HG03045 (cell line): ENCODE results near the gene DLK2.
"Not testable (repeated sequence)": the region's sequence is repeated elsewhere in the genome, so short reads cannot be mapped to it uniquely, and the experiment has no call there.

Experiments used
- ATAC-seq: cut with Tn5 transposase; IDR thresholded peaks from one replicate; pipeline ENCODE4 v1.9.1; 2021; ENCODE audit warnings: mild to moderate bottlenecking, moderate library complexity; ENCODE audit not compliant: unreplicated experiment

DLK2 gene

DNA sequence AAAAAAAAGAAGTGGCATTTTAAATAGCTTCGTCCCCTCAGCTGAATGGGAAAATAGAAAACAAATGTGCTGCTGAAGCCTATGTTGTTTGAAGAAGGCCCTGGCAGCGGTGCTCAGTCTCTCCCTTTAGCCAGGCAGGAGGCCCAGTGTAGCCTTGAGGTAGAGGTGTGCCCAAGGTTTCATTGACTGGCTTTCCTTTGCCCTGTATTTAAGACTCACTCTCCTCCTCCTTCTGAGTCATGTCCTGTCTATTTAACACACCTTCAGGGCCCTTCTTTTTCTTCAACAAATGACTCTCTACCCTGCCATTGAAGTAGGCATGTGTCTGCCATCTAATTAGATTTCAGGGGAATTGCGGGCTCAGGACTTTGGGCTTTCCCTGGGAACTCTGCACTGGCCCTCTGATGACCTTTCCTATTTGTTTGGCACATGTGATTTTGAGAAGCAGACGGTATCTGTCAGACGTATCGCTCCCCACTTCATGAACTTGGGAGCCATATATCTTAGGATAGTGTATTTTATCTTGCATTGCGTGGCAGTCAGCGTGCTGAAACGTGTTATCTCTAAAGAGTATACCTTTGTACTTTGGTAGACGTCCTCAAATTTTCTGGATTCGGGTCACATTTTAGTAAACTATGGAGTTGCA, 26.4 kb upstream of the DLK2 start:
- no peak for ATAC-seq

DNA sequence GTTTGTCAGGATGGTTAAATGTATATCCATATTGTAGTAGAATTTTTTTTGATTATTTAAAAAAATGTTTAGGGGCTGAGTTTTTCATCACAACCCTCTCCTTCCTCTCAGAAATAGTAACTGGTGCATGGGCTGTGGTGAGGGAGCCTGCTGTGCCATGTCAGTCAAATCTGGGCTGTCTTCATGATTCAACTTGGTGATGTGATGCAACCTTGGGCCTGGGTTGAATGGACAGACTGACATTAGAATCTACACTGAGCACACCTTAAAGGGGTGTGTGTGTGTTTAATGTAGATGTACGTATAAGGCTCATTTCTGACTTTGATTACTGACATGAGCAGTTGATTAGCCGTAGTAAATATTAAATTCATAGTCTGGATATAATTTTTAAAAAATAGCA, 25.7 kb upstream of the DLK2 start:
- no peak for ATAC-seq

DNA sequence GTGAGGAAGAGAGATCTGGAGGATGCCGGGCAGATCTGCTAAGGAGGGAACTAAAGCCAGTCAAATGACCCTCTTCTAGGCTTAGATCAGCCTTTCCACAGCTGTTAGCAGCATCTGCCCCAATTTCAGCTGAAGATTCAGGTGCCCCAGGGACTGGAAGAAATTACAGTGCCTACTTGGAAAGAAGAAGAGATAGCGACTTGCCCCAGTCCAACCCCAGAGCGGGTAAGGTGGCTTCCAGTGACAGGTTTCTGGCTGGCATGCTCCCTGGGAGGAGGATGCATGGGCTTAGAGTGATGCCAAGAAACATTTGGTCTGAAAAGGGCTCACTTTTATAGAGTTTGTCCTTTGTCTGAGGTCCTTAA, 22.6 kb upstream of the DLK2 start:
- ATAC-seq: no peak

- ATAC-seq: peak; percentile 91
These were observed 22.1 kb upstream of the DLK2 start, which contains the start of gene TJAP1 for GRCh38 chr6:43477235-43478007. Gene TJAP1, plus strand, starts transcription at chr6:43477570. Its CDS starts 21,432 bp downstream, at chr6:43499002.

GRCh38 chr6:43476746-43477145, 21.4 kb upstream of the DLK2 start:
- ATAC-seq: no peak

DNA sequence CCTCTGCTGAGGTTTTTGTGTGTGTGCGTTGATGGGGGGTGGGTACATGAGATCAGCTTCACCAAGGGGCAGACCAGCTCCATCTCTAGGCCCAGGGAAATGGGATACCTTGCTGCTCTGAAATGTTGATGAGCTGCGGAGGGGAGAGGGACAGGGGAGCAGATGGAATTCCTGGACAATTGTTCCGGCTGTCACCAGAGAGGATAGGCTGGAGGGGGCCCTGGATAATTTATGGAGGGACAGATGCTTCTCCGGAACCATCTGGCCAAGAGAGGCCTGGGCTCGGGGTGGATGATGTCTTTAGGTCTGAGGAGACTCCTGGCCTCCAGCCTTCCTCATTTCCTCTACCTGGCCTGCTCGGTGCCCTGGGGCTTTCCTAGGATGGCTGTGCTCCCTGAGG, 20.2 kb upstream of the DLK2 start:
- no peak for ATAC-seq

- no peak for ATAC-seq
These were observed 17.2 kb upstream of the DLK2 start for GRCh38 chr6:43472515-43472914.

GRCh38 chr6:43471399-43471798, 16.1 kb upstream of the DLK2 start:
- ATAC-seq: no peak

DNA sequence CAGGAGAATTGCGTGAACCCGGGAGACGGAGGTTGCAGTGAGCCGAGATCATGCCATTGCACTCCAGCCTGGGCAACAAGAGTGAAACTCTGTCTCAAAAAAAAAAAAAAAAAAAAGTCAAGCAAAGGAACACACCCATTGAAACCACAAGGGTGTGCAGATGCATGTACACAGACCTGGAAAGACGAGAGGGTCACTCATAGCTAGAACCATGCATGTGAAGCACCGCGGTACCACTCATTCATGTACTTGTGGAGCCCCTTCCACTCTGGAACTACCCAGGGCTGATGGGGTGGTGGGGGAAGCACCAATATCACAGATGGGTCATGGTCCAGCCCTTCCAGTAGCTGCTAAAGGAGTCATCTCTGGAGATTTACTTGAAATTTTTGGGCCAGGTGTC, 14.6 kb upstream of the DLK2 start:
- no peak for ATAC-seq

GRCh38 chr6:43468748-43469681, 13.7 kb upstream of the DLK2 start:
- no peak for ATAC-seq

DNA sequence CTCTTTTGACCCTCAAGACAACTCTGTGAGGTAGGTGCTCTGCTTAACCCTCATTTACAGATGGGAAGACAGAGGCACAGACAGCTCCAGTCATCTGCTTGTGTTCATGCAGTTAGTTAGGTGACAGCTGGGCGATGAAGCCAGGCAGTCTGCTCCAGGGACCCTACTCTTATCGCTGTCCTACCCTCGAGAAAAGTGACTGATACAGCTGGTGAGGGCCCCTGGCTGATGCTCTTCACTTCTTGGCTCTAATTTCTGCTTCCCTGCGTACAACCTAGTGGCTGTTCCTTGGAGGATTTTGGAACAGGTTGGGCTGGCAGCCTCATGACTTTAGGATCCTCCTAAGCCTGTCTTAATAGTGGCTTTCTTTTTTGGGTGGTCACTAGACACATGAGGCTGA, 12.9 kb upstream of the DLK2 start:
- no peak for ATAC-seq

DNA sequence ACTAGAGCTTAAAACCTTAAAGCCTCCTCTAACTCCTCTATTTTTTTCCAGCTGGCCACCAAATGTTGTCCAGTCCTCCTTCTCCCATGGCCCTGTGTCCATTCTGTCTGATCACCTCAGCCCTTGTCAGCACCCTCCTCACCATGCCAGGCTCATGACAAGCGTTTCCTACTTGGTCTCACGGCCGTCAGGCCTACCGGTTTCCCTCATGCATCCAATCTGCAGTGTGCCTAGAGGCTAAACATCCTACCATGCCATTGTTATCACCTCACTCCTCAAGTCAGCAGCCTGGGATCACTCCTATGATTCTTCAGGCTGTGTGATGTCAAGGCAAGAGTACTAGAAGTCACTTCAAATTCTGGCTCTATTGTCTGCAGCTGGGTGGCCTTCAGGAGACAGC, 12.4 kb upstream of the DLK2 start:
- ATAC-seq: no peak

DNA sequence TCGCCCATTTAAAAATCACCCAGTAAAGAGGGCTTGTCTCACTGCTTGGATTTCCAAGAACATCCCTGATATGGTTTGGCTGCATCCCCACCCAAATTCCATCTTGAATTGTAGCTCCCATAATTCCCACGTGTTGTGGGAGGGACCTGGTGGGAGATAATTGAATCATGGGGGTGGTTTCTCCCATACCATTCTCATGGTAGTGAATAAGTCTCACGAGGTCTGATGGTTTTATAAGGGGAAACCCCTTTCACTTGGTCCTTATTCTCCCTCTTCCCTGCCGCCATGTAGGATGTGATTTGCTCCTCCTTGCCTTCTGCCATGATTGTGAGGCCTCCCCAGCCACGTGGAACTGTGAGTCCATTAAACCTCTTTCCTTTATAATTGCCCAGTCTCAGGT, 11.9 kb upstream of the DLK2 start:
- not testable (repeated sequence) for ATAC-seq

DNA sequence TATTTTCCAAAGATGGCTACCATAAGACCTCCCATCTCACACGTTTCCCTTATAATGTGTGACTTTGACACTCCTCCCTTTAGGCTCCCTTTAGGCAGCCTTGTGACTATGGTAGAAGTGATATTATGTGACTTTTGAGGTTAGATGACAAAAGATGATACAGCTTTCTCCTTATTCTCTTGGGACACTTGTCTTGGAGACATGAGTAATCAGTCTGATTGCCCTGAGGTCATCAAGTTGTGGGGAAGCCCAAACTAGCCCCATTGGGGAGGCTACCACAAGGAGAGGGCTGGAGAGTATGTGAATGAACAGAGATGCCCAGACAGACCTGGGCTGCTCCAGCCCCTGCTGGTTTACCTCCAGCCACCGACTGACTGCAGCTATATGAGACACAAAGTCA, 10.6 kb upstream of the DLK2 start:
- ATAC-seq: no peak

DNA sequence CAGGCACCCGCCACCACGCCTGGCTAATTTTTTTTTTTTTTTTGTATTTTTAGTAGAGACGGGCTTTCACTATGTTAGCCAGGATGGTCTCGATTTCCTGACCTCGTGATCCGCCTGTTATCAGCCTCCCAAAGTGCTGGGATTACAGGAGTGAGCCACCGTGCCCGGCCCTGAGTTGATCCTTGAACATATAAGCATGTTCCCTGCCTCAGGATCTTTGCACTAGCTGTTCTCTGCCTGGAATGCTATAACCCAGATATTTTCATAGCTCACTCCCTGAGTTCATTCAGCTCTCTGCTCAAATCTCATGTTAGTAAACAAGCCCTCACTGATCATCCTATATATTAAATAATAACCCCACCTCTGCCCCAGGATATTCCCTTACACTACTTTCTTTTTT, 9.0 kb upstream of the DLK2 start:
- no peak for ATAC-seq

DNA sequence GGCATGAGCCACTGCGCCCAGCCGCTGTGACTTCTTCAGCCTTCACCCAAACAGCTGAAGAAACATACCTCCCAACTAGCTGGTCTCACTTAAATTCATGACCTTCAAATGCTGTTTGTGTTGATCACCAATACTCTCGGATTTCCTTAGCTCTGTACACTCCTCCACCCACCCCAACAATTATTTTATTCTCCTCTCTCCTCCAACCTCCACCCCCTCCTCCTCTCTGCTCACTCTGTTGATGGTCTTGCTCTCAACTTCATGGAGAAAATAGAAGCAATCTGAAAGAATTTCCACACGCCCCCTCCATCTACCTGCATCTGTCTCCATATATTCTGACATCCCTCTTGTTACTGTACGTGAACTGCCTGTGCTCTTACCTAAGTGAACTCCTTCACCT, 6.6 kb upstream of the DLK2 start:
- ATAC-seq: no peak

GRCh38 chr6:43460032-43460431, 4.7 kb upstream of the DLK2 start:
- no peak for ATAC-seq

DNA sequence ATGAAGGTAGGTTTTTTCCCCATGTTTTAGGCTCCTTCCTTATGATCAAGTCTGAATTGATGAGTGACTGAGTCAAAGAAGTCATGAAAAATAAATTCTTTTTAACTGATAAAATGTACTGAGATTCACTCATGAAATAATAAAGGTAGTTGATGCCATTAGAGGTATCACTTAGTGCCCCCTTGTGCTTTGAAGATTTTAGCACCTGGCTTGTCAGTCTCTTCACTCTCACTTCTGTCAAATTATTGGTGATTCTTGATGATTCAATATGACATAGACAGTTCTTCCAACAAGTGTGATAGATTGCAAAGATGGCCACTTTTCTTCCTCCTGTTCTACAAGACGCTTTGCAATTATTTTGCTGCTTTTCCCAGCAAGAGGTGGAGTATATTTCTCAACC, 4.2 kb upstream of the DLK2 start:
- ATAC-seq: no peak

GRCh38 chr6:43458154-43458553, 2.8 kb upstream of the DLK2 start:
- ATAC-seq: not testable (repeated sequence)

DNA sequence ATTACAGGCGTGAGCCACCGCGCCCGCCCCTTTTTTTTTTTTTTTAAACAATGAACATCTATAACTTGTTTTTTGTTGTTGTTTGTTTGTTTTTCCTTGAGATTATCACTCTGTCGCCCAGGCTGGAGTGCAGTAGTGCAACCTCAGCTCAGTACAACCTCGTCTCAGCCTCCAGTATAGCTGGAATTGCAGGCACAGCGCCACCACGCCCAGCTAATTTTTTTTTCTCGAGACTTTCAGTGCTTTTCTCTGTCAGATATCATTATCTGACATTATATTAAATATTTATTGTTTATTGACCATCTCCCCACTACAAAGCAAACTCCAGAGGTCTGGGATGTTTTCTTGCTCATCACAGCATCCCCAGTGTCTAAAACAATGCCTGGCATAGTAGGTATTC, 2.3 kb upstream of the DLK2 start:
- no peak for ATAC-seq

DNA sequence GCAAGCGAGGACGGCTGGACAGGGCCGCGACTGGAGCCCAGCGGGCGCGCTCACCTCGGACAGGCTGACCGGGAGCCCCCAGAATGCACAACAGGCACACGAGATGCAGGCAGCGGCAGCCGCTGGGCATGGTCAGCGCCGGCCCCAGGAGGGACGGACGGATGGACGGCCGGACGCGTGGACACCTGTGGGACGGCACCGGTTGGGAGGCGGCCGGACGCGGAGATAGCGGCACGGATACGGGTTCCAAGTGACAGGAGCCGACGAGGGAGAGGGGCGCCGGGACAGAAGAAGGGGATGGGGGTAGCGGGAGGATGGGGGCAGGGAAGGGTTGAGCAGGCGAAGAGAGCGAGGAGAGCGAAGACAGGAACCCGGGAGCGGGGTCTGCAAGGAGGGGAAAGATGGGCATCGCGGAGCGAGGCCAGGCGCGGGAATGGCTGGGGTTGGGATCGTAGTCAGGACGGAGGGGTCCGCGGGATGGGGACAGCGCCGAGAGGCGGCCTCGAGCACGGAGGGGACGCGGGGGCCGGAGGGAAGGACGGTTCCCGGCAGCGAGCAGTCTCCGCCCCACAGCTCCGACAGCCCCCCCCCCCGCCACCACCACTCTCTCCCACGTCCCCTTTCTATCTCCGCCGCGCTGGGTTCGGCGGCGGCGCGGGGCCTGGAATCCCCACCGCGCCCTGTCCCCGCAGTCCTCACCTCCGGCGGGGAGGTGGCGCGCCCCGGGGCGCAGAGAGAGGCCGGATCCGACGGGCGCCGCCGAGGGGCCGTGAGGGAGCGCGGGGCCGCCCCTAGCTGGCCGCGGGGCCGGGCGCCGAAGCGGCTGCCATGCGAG, 435 bp downstream of the DLK2 start:
- peak; percentile 30 for ATAC-seq
